ENCODE measurements around the gene AOPEP.

GRCh38 chr9:94839398-94839797 lies 112.9 kb downstream of the AOPEP start:
- TF ChIP-seq POLR2A (IDR thresholded peaks at IDR 0.05), result no peak
- no peak for TF ChIP-seq CTCF (IDR thresholded peaks at IDR 0.05)
